ENCODE results near the gene VWA5A. TPM values are rescaled to one million over a fixed set of nuclear protein-coding genes. Genes with fewer than 3 reads are reported as not detected.

VWA5A gene
- total and polyA plus RNA-seq, 10 of the 15 experiments (the other 5 are each of a cell fraction or from before 2014, with no cell fraction given) = 0.45 to 1.6 (median 1.0) TPM

DNA sequence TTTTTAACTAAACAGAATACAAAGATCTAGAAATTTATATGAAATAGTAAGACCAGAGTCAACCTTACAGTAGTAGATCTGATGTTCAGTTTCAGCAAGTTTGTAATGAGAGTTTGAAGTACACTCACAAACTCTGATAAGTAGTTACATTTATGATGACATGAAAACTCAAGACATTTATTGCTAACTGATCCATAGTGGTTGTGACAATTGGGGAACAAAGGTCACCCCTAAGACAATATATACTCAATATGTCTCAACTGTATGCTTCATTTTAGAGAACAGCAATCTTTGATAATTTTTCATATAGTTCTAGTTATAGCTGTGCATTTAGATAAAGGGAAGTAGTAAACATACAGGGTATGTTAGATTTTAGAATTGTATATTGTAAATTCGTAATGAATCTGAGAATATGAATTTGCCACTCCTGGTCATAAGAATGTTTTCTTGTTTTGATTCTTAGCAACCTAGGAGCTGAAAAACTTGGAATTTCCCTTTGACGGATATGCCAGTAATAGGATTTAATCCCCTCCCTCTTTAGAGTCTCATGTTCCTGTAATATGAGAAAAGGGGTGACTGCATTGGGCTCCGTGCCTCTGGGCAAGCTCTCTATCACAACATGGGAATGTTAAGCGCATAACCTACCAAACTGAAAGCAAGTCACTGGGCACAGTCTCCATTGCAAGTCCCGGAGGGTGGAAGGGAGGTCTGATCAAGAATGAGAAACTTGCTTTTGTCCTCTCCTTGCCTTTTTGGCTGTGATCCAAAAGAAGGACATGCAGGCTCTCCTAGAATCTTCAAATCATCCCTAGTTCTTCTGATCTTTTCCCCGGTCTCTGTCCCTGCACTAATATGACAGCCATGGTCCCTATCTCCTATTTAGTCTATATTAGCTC lies 79.3 kb downstream of the VWA5A start:
- no peak for ATAC-seq
- CTCF ChIA-PET = interaction anchor here (0.5 to 4.1 kb wide), 11 partner anchors 11 to 136 kb away, joined by 3 to 89 read pairs (median 4); no protein-coding TSS in a partner anchor
- H3K9ac ChIP-seq (ENCODE audit: control insufficient read depth, insufficient read depth, low read length) = no peak overlapping the region

More for the DNA sequence above, 79.3 kb downstream of the VWA5A start:
- H3K79me2 ChIP-seq (ENCODE audit: control insufficient read depth, insufficient read depth, low read length) = no peaks in the 10 kb centered on the region
- no peaks in the 10 kb centered on the region for H4K20me1 ChIP-seq (ENCODE audit: control insufficient read depth, insufficient read depth)
- no peak overlapping the region for H3K4me2 ChIP-seq (ENCODE audit: control insufficient read depth, insufficient read depth)
- ChIA-PET POLR2A (interaction anchor here (2.0 kb wide), 1 partner anchor 123 kb away, joined by 4 read pairs; no protein-coding TSS in a partner anchor), SMC1A (ENCODE audit: uncharacterized antibody, unreplicated experiment) (interaction anchor here (0.6 to 4.3 kb wide), 6 partner anchors 13 to 128 kb away, joined by 3 to 23 read pairs (median 8); partner anchors contain the start of gene VWA5A), RAD21 (ENCODE audit: unreplicated experiment) (interaction anchor here (1.2 to 3.3 kb wide), 2 partner anchors 121 to 124 kb away, joined by 3 to 28 read pairs; no protein-coding TSS in a partner anchor)
- H3K4me1 ChIP-seq (ENCODE audit: control insufficient read depth, insufficient read depth, low read length) = no peaks in the 10 kb centered on the region
- no peak overlapping the region for H3K4me3 ChIP-seq
- FAIRE-seq (no peak), DNase-seq (ENCODE audit: low read depth, low spot score) (no peak)
- no TSS peak for BruUV-seq (replicated peaks)
- 47% methylated on average over 6 of the region's 6 CpGs for WGBS (ENCODE audit: insufficient coverage, insufficient replicate concordance, low lambda C conversion rate, missing lambda C conversion rate)
- H3K36me3 ChIP-seq (ENCODE audit: control insufficient read depth in 2 of 2, insufficient read depth in 2 of 2, low read length in 1 of 2) = no peaks in the 10 kb centered on the region
- in situ Hi-C loops (cut with MboI) (loop anchor here (5.0 kb wide), 1 partner anchor 122 kb away; no protein-coding TSS in a partner anchor), intact Hi-C loops (cut with micrococcal nuclease; ENCODE audit: unreplicated experiment) (loop anchor here (1.0 kb wide), 1 partner anchor 123 kb away; no protein-coding TSS in a partner anchor)
- H3K27me3 ChIP-seq (replicated peaks in 1 of 2; ENCODE audit: control insufficient read depth in 2 of 2, insufficient read depth in 2 of 2, low read length in 1 of 2) = no peaks in the 10 kb centered on the region
- no peak for TF ChIP-seq HDGF (IDR thresholded peaks at IDR 0.05)
- no peak for TF ChIP-seq BHLHE40 (IDR thresholded peaks at IDR 0.05; ENCODE audit: borderline replicate concordance in 1 of 2, low read depth in 2 of 2, low read length in 1 of 2)
- TF ChIP-seq IKZF1 (conservative IDR thresholded peaks at IDR 0.05) = no peak
- TF ChIP-seq GABPA (IDR thresholded peaks at IDR 0.05; ENCODE audit: low read depth) = no peak
- TF ChIP-seq, protein P1, sequence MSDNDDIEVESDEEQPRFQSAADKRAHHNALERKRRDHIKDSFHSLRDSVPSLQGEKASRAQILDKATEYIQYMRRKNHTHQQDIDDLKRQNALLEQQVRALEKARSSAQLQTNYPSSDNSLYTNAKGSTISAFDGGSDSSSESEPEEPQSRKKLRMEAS (IDR thresholded peaks at IDR 0.05; ENCODE audit: low read depth, low read length) = no peak
- TF ChIP-seq, protein P2, sequence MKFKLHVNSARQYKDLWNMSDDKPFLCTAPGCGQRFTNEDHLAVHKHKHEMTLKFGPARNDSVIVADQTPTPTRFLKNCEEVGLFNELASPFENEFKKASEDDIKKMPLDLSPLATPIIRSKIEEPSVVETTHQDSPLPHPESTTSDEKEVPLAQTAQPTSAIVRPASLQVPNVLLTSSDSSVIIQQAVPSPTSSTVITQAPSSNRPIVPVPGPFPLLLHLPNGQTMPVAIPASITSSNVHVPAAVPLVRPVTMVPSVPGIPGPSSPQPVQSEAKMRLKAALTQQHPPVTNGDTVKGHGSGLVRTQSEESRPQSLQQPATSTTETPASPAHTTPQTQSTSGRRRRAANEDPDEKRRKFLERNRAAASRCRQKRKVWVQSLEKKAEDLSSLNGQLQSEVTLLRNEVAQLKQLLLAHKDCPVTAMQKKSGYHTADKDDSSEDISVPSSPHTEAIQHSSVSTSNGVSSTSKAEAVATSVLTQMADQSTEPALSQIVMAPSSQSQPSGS (IDR thresholded peaks at IDR 0.05; ENCODE audit: low read length) = no peak
- H3K9me3 ChIP-seq (replicated peaks; ENCODE audit: control insufficient read depth, insufficient read depth, low read length) = no peaks in the 10 kb centered on the region
- H2AFZ ChIP-seq (ENCODE audit: control insufficient read depth, low read depth, low read length) = no peak overlapping the region
- no peak overlapping the region for H3K27ac ChIP-seq (ENCODE audit: control insufficient read depth, insufficient read depth)
